OCI-LY3 (cell line): ENCODE results near the gene GPR150.

Experiments used
- CTCF ChIP-seq: fragments of 200-600, 300-600 bp; sonication (generic); IDR thresholded peaks from 2 replicates; pipeline ENCODE4 v1.5.1; 2014; ENCODE audit warnings: antibody characterized with exemption, low read length, low read depth
- EZH2phosphoT487 ChIP-seq: fragments of 200-600 bp; shearing (Covaris generic); IDR thresholded peaks from 2 replicates; pipeline ENCODE4 v1.6.1; 2018; ENCODE audit warnings: antibody characterized with exemption, mixed run types, low read depth

GRCh38 chr5:95628933-95629332 is 9.0 kb downstream of the GPR150 start:
- TF ChIP-seq CTCF (no peak), EZH2phosphoT487 (no peak)
